Forelimb muscle (tissue), 1 donor: Measurements from ENCODE around the gene TTC3. TPM values are rescaled to one million over a fixed set of nuclear protein-coding genes. Genes with fewer than 3 reads are reported as not detected.
"Not testable (repeated sequence)": the region's sequence is repeated elsewhere in the genome, so short reads cannot be mapped to it uniquely, and the experiment has no call there.

Experiments used
- DNase-seq: peaks from one replicate; pipeline ENCODE4 v3.0.0-alpha.2; 2013; ENCODE audit warnings: low read depth
- polyA plus RNA-seq: library from polyadenylated mRNA; unstranded; fragments of 120-200 nt; gene quantifications from one replicate; pipeline ENCODE4 v1.2.1, GENCODE V29; 2013; ENCODE audit not compliant: insufficient read length

The TTC3 gene
- polyA plus RNA-seq, 1 donor = 115 TPM

GRCh38 chr21:37088186-37088735, 15.2 kb downstream of the TTC3 start:
- no peak for DNase-seq

- no peak for DNase-seq
Measured at GRCh38 chr21:37093977-37094376, 20.9 kb downstream of the TTC3 start.

- no peak for DNase-seq
Measured at GRCh38 chr21:37095821-37096220, 22.8 kb downstream of the TTC3 start.

- DNase-seq = no peak
Measured at GRCh38 chr21:37098751-37099150, 25.7 kb downstream of the TTC3 start.

- no peak for DNase-seq
Measured at GRCh38 chr21:37100316-37100715, 27.3 kb downstream of the TTC3 start.

- DNase-seq = no peak
Measured at GRCh38 chr21:37101384-37101783, 28.3 kb downstream of the TTC3 start.

- not testable (repeated sequence) for DNase-seq
Measured at GRCh38 chr21:37102746-37103145, 29.7 kb downstream of the TTC3 start.

- no peak for DNase-seq
Measured at GRCh38 chr21:37106998-37107397, 33.9 kb downstream of the TTC3 start.

- not testable (repeated sequence) for DNase-seq
Measured at GRCh38 chr21:37111029-37111428, 38.0 kb downstream of the TTC3 start.

GRCh38 chr21:37114301-37114700, 41.2 kb downstream of the TTC3 start:
- DNase-seq = not testable (repeated sequence)

GRCh38 chr21:37116459-37116858, 43.4 kb downstream of the TTC3 start:
- not testable (repeated sequence) for DNase-seq

GRCh38 chr21:37117204-37117603, 44.1 kb downstream of the TTC3 start:
- no peak for DNase-seq

- no peak for DNase-seq
Measured at GRCh38 chr21:37118187-37118826, 45.3 kb downstream of the TTC3 start.

- no peak for DNase-seq
Measured at GRCh38 chr21:37119421-37120218, 46.6 kb downstream of the TTC3 start.

GRCh38 chr21:37128076-37128475, 55.0 kb downstream of the TTC3 start:
- no peak for DNase-seq

- DNase-seq = no peak
Measured at GRCh38 chr21:37130971-37131370, 57.9 kb downstream of the TTC3 start.

- DNase-seq = no peak
Measured at GRCh38 chr21:37136261-37136660, 63.2 kb downstream of the TTC3 start.

- no peak for DNase-seq
Measured at GRCh38 chr21:37136744-37137143, 63.7 kb downstream of the TTC3 start.

- no peak for DNase-seq
Measured at GRCh38 chr21:37139154-37139553, 66.1 kb downstream of the TTC3 start.

- DNase-seq = no peak
Measured at GRCh38 chr21:37139902-37140301, 66.8 kb downstream of the TTC3 start.

- DNase-seq = not testable (repeated sequence)
Measured at GRCh38 chr21:37143392-37143791, 70.3 kb downstream of the TTC3 start.

GRCh38 chr21:37145635-37146111, 72.6 kb downstream of the TTC3 start:
- DNase-seq = no peak
